Hepatocyte (in vitro differentiated cells): ENCODE measurements around the gene CRIM1.

Source experiments
- EZH2 ChIP-seq: fragments of 200-600 bp; sonication (generic); IDR thresholded peaks from 2 replicates; pipeline ENCODE4 v1.6.1; 2016; ENCODE audit warnings: antibody characterized with exemption, mild to moderate bottlenecking, borderline replicate concordance
- TF ChIP-seq, protein P1 (sequence below): fragments of 200-600 bp; sonication (generic); IDR thresholded peaks from 2 replicates; pipeline ENCODE4 v1.5.1; 2016; ENCODE audit warnings: antibody characterized with exemption, mild to moderate bottlenecking; ENCODE audit not compliant: poor library complexity

DNA sequence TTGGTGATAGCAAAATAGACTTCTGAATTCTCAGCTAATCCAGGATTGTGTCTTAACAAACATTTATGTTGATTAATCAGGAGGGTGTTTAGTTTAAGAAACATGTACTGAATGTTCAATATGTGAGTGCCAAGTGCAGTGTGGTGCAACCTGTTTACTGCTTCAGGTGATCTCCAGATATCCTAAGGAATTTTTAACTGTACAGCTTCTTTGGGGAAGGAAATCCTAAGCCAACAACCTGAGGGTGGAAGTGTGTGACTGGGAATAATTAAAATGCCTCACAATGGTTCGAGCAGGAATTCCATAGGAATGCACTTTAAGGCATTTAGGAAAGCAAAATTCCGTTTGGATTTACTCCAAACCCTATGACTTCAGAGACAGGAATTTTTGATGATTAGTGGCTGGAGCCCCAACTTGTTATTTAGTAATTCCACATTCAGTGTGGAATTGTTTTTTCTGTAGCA is 16.4 kb downstream of the CRIM1 start:
- TF ChIP-seq, protein P1, sequence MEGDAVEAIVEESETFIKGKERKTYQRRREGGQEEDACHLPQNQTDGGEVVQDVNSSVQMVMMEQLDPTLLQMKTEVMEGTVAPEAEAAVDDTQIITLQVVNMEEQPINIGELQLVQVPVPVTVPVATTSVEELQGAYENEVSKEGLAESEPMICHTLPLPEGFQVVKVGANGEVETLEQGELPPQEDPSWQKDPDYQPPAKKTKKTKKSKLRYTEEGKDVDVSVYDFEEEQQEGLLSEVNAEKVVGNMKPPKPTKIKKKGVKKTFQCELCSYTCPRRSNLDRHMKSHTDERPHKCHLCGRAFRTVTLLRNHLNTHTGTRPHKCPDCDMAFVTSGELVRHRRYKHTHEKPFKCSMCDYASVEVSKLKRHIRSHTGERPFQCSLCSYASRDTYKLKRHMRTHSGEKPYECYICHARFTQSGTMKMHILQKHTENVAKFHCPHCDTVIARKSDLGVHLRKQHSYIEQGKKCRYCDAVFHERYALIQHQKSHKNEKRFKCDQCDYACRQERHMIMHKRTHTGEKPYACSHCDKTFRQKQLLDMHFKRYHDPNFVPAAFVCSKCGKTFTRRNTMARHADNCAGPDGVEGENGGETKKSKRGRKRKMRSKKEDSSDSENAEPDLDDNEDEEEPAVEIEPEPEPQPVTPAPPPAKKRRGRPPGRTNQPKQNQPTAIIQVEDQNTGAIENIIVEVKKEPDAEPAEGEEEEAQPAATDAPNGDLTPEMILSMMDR, result no peak
- no peak for TF ChIP-seq EZH2
